Gastroesophageal sphincter (tissue), 3 donors: Measurements from ENCODE around the gene TMEM127.

Experiments
- EP300 ChIP-seq: sonication (generic); formaldehyde crosslinking; IDR thresholded peaks from one replicate; pipeline ENCODE4 v1.6.1; 2017; ENCODE audit warnings: antibody characterized with exemption, mild to moderate bottlenecking
- POLR2A ChIP-seq, 2 donors: fragments of 450-650 bp; IDR thresholded peaks; one replicate each; pipeline ENCODE4 v1.6.1; 2017; ENCODE audit warnings: antibody characterized with exemption in 2 of 2, mild to moderate bottlenecking in 2 of 2, moderate library complexity in 1 of 2
- POLR2AphosphoS5 ChIP-seq: sonication (generic); formaldehyde crosslinking; IDR thresholded peaks from one replicate; pipeline ENCODE4 v1.6.1; 2017; ENCODE audit warnings: antibody characterized with exemption
- TF ChIP-seq, protein P1 (sequence below), 4 experiments: fragments of 200-600 bp in 2 of 4; fragments of 450-650 bp in 2 of 4; sonication (generic) in 1 of 4; IDR thresholded peaks; one replicate each; pipeline ENCODE4 v1.5.1; 2017 to 2019; ENCODE audit warnings: antibody characterized with exemption in 4 of 4, mild to moderate bottlenecking in 2 of 4, moderate library complexity in 2 of 4

GRCh38 chr2:96287273-96287856, 21.6 kb upstream of the TMEM127 start:
- TF ChIP-seq POLR2A (IDR thresholded peaks at IDR 0.05) (no peak), EP300 (no peak), POLR2AphosphoS5 (no peak)
- TF ChIP-seq, protein P1, sequence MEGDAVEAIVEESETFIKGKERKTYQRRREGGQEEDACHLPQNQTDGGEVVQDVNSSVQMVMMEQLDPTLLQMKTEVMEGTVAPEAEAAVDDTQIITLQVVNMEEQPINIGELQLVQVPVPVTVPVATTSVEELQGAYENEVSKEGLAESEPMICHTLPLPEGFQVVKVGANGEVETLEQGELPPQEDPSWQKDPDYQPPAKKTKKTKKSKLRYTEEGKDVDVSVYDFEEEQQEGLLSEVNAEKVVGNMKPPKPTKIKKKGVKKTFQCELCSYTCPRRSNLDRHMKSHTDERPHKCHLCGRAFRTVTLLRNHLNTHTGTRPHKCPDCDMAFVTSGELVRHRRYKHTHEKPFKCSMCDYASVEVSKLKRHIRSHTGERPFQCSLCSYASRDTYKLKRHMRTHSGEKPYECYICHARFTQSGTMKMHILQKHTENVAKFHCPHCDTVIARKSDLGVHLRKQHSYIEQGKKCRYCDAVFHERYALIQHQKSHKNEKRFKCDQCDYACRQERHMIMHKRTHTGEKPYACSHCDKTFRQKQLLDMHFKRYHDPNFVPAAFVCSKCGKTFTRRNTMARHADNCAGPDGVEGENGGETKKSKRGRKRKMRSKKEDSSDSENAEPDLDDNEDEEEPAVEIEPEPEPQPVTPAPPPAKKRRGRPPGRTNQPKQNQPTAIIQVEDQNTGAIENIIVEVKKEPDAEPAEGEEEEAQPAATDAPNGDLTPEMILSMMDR (IDR thresholded peaks at IDR 0.05), result no peak
